SK-N-MC (cell line): Measurements from ENCODE around the gene CNOT6.

Source experiments
- EZH2 ChIP-seq: fragments of 200-600 bp; sonication (generic); IDR thresholded peaks from one replicate; pipeline ENCODE4 v1.6.1; 2017; ENCODE audit warnings: antibody characterized with exemption
- POLR2AphosphoS5 ChIP-seq: IDR thresholded peaks from 2 replicates; pipeline ENCODE4 v1.6.1; 2012; ENCODE audit warnings: mild to moderate bottlenecking, low read depth, low read length, borderline replicate concordance

DNA sequence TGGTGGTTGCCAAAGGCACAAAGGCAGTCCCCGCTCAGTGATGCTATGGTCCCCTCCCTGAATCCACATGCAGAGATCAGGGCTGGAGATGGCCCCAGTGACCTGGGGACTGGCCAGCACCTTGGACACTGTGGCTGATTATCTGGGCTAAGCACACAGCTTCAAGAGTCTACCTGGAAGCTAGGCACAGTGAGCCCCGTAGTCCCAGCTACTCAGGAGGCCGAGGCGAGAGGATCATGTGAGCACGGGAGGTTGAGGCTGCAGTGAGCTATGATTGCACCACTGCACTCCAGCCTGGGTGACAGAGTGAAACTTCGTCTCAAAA, 105.4 kb downstream of the CNOT6 start:
- no peak for TF ChIP-seq EZH2
- no peak for TF ChIP-seq POLR2AphosphoS5
